HepG2 (cell line): ENCODE results near the gene CCDC116. TPM values are rescaled to one million over a fixed set of nuclear protein-coding genes. Genes with fewer than 3 reads are reported as not detected.
A peak's percentile ranks its signal among the peaks of the same experiment; 100 is the strongest.

Experiments
- ARNT ChIP-seq: fragments of 450-650 bp; IDR thresholded peaks from 2 replicates; pipeline ENCODE4 v1.6.1; 2017
- ATF1 ChIP-seq: IDR thresholded peaks from 2 replicates; pipeline ENCODE4 v1.6.1; 2016; ENCODE audit warnings: mild to moderate bottlenecking, control low read depth
- CHCHD3 ChIP-seq: sonication (generic); formaldehyde crosslinking; IDR thresholded peaks from 2 replicates; pipeline ENCODE4 v1.8.0; 2022; ENCODE audit warnings: mild to moderate bottlenecking, missing genetic modification reagents, moderate library complexity
- FOXM1 ChIP-seq: sonication (generic); formaldehyde crosslinking; IDR thresholded peaks from 2 replicates; pipeline ENCODE4 v1.5.0; 2020; ENCODE audit warnings: missing genetic modification reagents
- HES4 ChIP-seq: sonication (generic); formaldehyde crosslinking; IDR thresholded peaks from 2 replicates; pipeline ENCODE4 v1.9.0; 2021; ENCODE audit warnings: mild to moderate bottlenecking, missing genetic modification reagents, borderline replicate concordance
- HMG20A ChIP-seq: IDR thresholded peaks from 2 replicates; pipeline ENCODE4 v1.6.1; 2016; ENCODE audit warnings: borderline replicate concordance
- HMGXB3 ChIP-seq: sonication (generic); formaldehyde crosslinking; IDR thresholded peaks from 2 replicates; pipeline ENCODE4 v1.4.0; 2020; ENCODE audit warnings: missing genetic modification reagents, borderline replicate concordance
- IRF9 ChIP-seq: sonication (generic); formaldehyde crosslinking; IDR thresholded peaks from 2 replicates; pipeline ENCODE4 v1.8.0; 2022; ENCODE audit warnings: missing genetic modification reagents, mild to moderate bottlenecking, borderline replicate concordance
- KDM4B ChIP-seq: sonication (generic); formaldehyde crosslinking; IDR thresholded peaks from 2 replicates; pipeline ENCODE4 v1.4.0; 2020; ENCODE audit warnings: missing genetic modification reagents
- KLF12 ChIP-seq: sonication (generic); formaldehyde crosslinking; IDR thresholded peaks from 2 replicates; pipeline ENCODE4 v1.4.0; 2020; ENCODE audit warnings: missing genetic modification reagents, borderline replicate concordance
- MXD3 ChIP-seq: IDR thresholded peaks from 2 replicates; pipeline ENCODE4 v1.6.1; 2016; ENCODE audit warnings: mild to moderate bottlenecking, missing biosample characterization, missing genetic modification reagents
- MYNN ChIP-seq: sonication (generic); formaldehyde crosslinking; IDR thresholded peaks from 2 replicates; pipeline ENCODE4 v1.4.0; 2020; ENCODE audit warnings: mild to moderate bottlenecking, low read depth, missing genetic modification reagents
- NAIF1 ChIP-seq: sonication (generic); formaldehyde crosslinking; IDR thresholded peaks from 2 replicates; pipeline ENCODE4 v1.5.0; 2020; ENCODE audit warnings: mild to moderate bottlenecking, missing genetic modification reagents, borderline replicate concordance
- NCOR1 ChIP-seq: fragments of 200-600 bp; sonication (generic); IDR thresholded peaks from 2 replicates; pipeline ENCODE4 v1.7.0; 2017; ENCODE audit warnings: antibody characterized with exemption, low read length, borderline replicate concordance
- NFE2 ChIP-seq: sonication (generic); formaldehyde crosslinking; IDR thresholded peaks from 2 replicates; pipeline ENCODE4 v1.4.0; 2020; ENCODE audit warnings: missing genetic modification reagents
- NFIC ChIP-seq: IDR thresholded peaks from 2 replicates; pipeline ENCODE4 v1.6.1; 2012; ENCODE audit warnings: mild to moderate bottlenecking, low read length, inconsistent platforms
- RFXANK ChIP-seq: IDR thresholded peaks from 2 replicates; pipeline ENCODE4 v1.6.1; 2016
- ZBTB37 ChIP-seq: sonication (generic); formaldehyde crosslinking; IDR thresholded peaks from 2 replicates; pipeline ENCODE4 v1.4.0; 2020; ENCODE audit warnings: mild to moderate bottlenecking, missing genetic modification reagents
- ZFY ChIP-seq: sonication (generic); formaldehyde crosslinking; IDR thresholded peaks from 2 replicates; pipeline ENCODE4 v1.4.0; 2020; ENCODE audit warnings: missing genetic modification reagents
- ZNF383 ChIP-seq: sonication (generic); formaldehyde crosslinking; IDR thresholded peaks from 2 replicates; pipeline ENCODE4 v1.4.0; 2020; ENCODE audit warnings: missing genetic modification reagents, mild to moderate bottlenecking, borderline replicate concordance
- ZNF572 ChIP-seq: sonication (generic); formaldehyde crosslinking; IDR thresholded peaks from 2 replicates; pipeline ENCODE4 v1.5.1; 2020; ENCODE audit warnings: mild to moderate bottlenecking, missing genetic modification reagents
- ZNF674 ChIP-seq: sonication (generic); formaldehyde crosslinking; IDR thresholded peaks from 2 replicates; pipeline ENCODE4 v1.5.0; 2020; ENCODE audit warnings: low read depth, mild to moderate bottlenecking, missing genetic modification reagents
- ZNF709 ChIP-seq: sonication (generic); formaldehyde crosslinking; IDR thresholded peaks from 2 replicates; pipeline ENCODE4 v1.5.0; 2020; ENCODE audit warnings: mild to moderate bottlenecking, missing genetic modification reagents
- ZNF773 ChIP-seq: sonication (generic); formaldehyde crosslinking; IDR thresholded peaks from 2 replicates; pipeline ENCODE4 v1.4.0; 2020; ENCODE audit warnings: missing genetic modification reagents, borderline replicate concordance
- polyA plus RNA-seq, 8 experiments: library from polyadenylated mRNA; depleted of rRNA in 3 of 8; stranded (reverse) in 7 of 8; unstranded in 1 of 8; fragments of >200 nt; fragmentation: Illumina TruSeq in 4 of 8; extraction: Trizol in 4 of 8; gene quantifications; 2 replicates each; pipeline versions ENCODE4 v1.2.1 to v1.2.3, GENCODE V29; 2011 to 2016; ENCODE audit warnings: low read depth in 4 of 8, missing spikeins in 1 of 8, mixed read lengths in 1 of 8; ENCODE audit not compliant: insufficient read depth in 1 of 8
- total RNA-seq, 5 experiments: library from RNA; depleted of rRNA; stranded (reverse); fragments of >200 nt; fragmentation: Illumina TruSeq; extraction: Trizol; gene quantifications; 2 replicates each; pipeline ENCODE4 v1.2.3, GENCODE V29; 2016; ENCODE audit warnings: low read depth in 1 of 5

The CCDC116 gene
- total and polyA plus RNA-seq, 2 of the 13 experiments (the other 11 are each of a cell fraction or from before 2014, with no cell fraction given): 0.15 to 0.33 TPM

GRCh38 chr22:21641789-21642583 lies 9.4 kb downstream of the CCDC116 start, which contains the start of gene SDF2L1 (continued):
- TF ChIP-seq ZNF773 (CRISPR knock-in tag) (no peak), IRF9 (CRISPR knock-in tag) (no peak; the same call in 1 of the 2 replicates), MYNN (CRISPR knock-in tag) (no peak), ZBTB37 (CRISPR knock-in tag) (no peak), NFE2 (no peak), ZNF709 (no peak), RFXANK (peak; percentile 80; the same call in 1 of the 2 replicates), HMG20A (CRISPR knock-in tag) (no peak), NAIF1 (no peak), HES4 (CRISPR knock-in tag) (no peak), ARNT (no peak), ZNF674 (CRISPR knock-in tag) (no peak), ZFY (CRISPR knock-in tag) (peak; percentile 58; the same call in 1 of the 2 replicates), NFIC (no peak), FOXM1 (CRISPR knock-in tag) (no peak), HMGXB3 (CRISPR knock-in tag) (no peak), ZNF572 (CRISPR knock-in tag) (no peak), MXD3 (peak; percentile 39; the same call in 1 of the 2 replicates), ZNF383 (CRISPR knock-in tag) (no peak), KLF12 (no peak), KDM4B (CRISPR knock-in tag) (no peak), ATF1 (CRISPR knock-in tag) (0 out of 2 replicates have a peak, but pooled peaks have one; percentile 37), CHCHD3 (no peak), NCOR1 (no peak)
